Measurements from ENCODE around the gene ARHGAP12.

DNA sequence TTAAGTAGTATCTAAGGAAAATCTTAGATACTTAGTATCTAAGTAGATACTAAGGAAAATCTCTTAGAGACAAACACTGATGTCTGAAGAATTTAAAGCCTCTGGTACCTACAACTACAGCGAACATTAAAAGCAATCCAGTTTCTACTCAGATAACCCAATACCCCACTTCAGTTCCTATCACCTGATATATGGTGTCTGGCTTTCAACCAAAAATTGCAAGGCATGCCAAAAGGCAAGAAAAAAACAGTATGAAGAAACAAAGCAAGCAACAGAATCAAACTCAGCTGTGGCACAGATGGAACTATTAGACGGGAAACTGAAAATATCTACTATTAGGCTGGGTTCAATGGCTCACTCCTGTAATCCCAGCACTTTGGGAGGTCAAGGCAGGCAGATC, 31.1 kb downstream of the ARHGAP12 start:
- TF ChIP-seq, protein P1, sequence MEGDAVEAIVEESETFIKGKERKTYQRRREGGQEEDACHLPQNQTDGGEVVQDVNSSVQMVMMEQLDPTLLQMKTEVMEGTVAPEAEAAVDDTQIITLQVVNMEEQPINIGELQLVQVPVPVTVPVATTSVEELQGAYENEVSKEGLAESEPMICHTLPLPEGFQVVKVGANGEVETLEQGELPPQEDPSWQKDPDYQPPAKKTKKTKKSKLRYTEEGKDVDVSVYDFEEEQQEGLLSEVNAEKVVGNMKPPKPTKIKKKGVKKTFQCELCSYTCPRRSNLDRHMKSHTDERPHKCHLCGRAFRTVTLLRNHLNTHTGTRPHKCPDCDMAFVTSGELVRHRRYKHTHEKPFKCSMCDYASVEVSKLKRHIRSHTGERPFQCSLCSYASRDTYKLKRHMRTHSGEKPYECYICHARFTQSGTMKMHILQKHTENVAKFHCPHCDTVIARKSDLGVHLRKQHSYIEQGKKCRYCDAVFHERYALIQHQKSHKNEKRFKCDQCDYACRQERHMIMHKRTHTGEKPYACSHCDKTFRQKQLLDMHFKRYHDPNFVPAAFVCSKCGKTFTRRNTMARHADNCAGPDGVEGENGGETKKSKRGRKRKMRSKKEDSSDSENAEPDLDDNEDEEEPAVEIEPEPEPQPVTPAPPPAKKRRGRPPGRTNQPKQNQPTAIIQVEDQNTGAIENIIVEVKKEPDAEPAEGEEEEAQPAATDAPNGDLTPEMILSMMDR (IDR thresholded peaks at IDR 0.05): no peak
- no peak for TF ChIP-seq POLR2AphosphoS5 (IDR thresholded peaks at IDR 0.05; ENCODE audit: insufficient read depth in 1 of 2, low read depth in 1 of 2)

All from vagina (tissue), 2 donors.